GM19455 (cell line): ENCODE results near the gene AATK.

Experiments used
- ATAC-seq: cut with Tn5 transposase; IDR thresholded peaks from one replicate; pipeline ENCODE4 v1.9.1; 2021; ENCODE audit not compliant: unreplicated experiment

The AATK gene

GRCh38 chr17:81143717-81144422 lies 22.2 kb downstream of the AATK start:
- ATAC-seq: no peak

GRCh38 chr17:81143200-81143527 lies 22.9 kb downstream of the AATK start:
- ATAC-seq: no peak

GRCh38 chr17:81142301-81143199 lies 23.5 kb downstream of the AATK start:
- no peak for ATAC-seq

- ATAC-seq: no peak
These were observed 25.3 kb downstream of the AATK start for GRCh38 chr17:81140695-81141094.

- no peak for ATAC-seq
These were observed 26.0 kb downstream of the AATK start for GRCh38 chr17:81140018-81140417.

- no peak for ATAC-seq
These were observed 26.6 kb downstream of the AATK start for GRCh38 chr17:81139428-81139827.

- ATAC-seq: no peak
These were observed 27.5 kb downstream of the AATK start for GRCh38 chr17:81138500-81138899.

GRCh38 chr17:81138083-81138482 lies 27.9 kb downstream of the AATK start:
- no peak for ATAC-seq

- no peak for ATAC-seq
These were observed 28.8 kb downstream of the AATK start for GRCh38 chr17:81137248-81137647.

- no peak for ATAC-seq
These were observed 29.7 kb downstream of the AATK start for GRCh38 chr17:81136366-81136765.

- no peak for ATAC-seq
These were observed 30.3 kb downstream of the AATK start for GRCh38 chr17:81135505-81136278.

- no peak for ATAC-seq
These were observed 31.8 kb downstream of the AATK start for GRCh38 chr17:81134064-81134781.

GRCh38 chr17:81132770-81133723 lies 33.0 kb downstream of the AATK start:
- no peak for ATAC-seq

- no peak for ATAC-seq
These were observed 33.9 kb downstream of the AATK start for GRCh38 chr17:81132197-81132540.

GRCh38 chr17:81131486-81132196 lies 34.4 kb downstream of the AATK start:
- no peak for ATAC-seq

GRCh38 chr17:81130385-81131361 lies 35.3 kb downstream of the AATK start:
- no peak for ATAC-seq

- ATAC-seq: no peak
These were observed 36.2 kb downstream of the AATK start for GRCh38 chr17:81129711-81130367.

- no peak for ATAC-seq
These were observed 36.7 kb downstream of the AATK start for GRCh38 chr17:81129289-81129688.
